NCI-H2171 treated with DMSO at 0.1 percent for 48 hours (cell line): Measurements from ENCODE around the gene TBC1D5.
A peak's percentile ranks its signal among the peaks of the same experiment; 100 is the strongest.

Source experiments
- DNase-seq: peaks from one replicate; lab custom pipeline; 2025; lab: John Stamatoyannopoulos, UW

TBC1D5 gene

DNA sequence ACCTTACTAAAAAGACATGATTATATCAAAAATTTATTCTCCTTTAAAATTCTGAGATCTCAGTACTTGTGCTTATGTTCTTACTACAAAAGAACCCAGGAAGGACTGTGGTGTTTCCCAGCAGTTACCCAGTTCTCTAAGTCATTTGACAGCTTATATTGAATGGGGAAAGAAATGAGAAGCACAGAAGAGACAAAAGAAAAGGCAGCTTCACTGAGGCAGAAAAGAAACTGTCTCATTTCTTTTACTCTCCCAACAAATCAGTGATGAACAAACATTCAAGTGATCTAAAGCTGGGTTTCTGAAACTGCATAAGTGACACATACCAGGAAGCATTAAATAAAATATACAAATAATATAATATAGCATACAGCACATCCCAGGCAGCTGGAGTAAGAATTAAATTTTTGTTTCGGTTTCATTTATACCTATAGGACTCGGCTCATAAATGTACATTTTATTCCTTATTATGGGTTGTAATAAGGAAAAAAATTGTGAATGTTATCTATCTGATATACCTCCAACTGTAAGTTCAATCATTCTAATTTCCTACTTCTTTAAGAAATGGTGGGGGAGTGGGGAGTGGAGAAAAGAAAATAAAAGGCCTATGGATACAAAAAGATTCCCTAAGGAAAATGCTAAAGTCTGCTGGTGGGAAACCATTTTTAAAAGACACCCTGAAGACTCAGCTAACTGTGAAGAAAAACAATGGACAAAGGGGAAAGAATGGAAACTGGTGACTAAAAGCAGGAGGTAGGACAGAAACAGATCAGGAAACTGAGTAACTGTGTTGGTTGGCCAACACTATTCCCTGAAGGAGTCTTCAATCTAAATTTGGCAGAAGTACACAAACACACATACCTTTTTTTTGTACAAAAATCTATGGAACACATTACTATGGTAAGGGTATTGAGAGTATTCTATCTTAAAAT lies 156.8 kb downstream of the TBC1D5 start:
- DNase-seq, result no peak

DNA sequence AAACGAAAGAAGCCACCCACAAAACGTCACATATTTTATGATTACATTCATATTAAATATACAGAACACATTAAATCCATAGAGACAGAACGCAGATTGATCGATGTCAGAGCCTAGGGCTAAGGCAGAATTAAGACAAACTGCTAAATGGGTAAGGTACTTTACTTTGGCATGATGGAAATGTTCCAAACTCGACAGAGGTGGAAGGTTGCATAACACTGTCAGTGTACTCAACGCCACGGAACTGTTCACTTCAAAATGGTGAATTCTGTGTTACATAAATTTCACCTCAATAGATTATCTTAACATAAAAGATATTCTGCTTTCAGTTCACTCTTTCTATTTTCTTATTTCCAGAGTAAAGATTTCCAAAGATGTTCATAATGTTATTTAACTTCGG lies 158.4 kb downstream of the TBC1D5 start:
- DNase-seq, result no peak

DNA sequence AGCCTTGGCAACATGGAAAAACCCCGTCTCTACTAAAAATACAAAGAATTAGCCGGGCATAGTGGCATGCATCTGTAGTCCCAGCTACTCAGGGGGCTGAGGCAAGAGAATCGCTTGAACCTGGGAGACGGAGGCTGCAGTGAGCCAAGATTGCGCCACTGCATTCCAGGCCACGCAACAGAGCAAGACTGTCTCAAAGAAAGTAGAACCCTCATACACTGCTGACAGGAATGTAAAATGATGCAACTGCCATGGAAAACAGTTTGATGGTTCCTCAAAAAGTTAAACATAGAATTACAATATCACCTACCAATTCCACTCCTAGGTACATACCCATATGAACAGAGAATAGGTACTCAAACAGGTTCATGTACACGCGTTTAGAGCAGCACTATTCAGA lies 158.9 kb downstream of the TBC1D5 start:
- DNase-seq, result no peak

DNA sequence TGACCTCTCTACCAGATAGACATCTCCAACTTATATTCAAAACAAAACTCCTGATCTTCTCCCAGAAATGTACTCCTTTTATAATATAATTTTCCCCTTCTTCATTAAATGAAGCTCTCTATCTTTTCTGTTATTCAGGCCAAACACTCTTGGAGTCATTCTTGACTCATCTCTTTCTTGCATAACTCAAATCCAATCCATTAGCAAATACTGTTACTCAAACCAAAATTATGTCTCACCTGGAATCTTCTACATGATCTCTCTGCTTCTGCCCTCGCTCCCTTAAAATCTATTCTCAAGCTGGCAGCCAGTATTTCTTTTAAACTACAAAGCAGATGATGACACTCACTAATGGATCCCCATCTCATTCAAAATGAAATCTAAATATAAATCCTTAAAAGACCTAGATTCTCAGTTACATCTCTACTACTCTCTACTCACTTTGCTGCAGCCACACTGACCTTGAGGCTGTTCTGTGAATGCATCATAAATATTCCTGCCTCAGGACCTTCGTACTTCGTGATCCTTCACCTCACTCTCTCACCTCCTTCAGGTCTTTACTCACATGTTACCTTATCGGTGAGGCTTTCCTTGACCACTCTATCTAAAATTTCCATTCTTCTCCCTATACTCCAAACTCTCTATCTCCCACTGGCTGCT lies 160.9 kb downstream of the TBC1D5 start:
- no peak for DNase-seq

DNA sequence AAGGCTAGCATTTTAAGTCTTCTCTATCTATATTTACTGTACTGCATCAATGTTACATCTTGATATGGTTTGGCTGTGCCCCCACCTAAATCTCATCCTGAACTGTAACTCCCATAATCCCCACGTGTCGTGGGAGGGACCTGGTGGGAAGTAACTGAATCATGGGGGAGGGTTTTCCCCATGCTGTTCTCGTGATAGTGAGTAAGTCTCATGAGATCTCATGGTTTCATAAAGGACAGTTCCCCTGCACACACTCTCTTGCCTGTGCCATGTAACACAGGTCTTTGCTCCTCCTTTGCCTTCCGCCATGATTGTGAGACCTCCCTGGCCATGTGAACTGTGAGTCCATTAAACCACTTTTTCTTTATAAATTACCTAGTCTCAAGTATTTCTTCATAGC lies 161.5 kb downstream of the TBC1D5 start:
- no peak for DNase-seq

DNA sequence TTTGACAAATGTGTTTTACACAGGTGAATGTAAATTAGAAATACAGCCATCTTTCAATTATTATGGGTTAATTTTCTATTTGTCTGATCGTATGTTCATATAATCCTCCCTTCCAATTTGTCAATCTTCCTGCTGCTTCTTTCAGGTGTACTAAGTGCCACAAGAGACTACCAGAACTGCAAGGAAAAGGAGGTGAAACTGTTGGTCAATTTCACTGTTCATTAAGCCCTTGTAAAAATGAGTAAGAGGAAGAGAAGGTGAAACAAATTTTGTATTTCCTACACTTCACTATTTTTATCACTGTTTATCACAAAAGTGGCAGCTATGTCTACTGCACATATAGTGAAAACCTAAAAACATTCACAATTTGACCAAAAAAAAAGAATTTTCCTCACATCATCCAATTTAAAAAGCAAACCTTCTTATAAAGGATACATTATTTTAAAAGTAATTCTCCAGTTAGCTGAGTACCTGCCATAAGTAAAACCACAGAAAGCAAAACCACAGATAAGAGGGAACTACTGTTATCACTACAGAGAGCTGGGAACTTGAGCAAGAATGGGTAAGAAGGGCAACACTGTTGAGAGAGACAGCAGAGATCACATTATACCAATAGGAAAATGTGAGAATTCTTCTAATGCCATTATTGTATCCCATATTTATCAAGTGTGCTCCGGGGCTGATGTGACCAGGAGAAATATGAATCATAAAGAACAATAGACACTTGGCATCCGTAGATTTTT lies 163.0 kb downstream of the TBC1D5 start:
- no peak for DNase-seq

DNA sequence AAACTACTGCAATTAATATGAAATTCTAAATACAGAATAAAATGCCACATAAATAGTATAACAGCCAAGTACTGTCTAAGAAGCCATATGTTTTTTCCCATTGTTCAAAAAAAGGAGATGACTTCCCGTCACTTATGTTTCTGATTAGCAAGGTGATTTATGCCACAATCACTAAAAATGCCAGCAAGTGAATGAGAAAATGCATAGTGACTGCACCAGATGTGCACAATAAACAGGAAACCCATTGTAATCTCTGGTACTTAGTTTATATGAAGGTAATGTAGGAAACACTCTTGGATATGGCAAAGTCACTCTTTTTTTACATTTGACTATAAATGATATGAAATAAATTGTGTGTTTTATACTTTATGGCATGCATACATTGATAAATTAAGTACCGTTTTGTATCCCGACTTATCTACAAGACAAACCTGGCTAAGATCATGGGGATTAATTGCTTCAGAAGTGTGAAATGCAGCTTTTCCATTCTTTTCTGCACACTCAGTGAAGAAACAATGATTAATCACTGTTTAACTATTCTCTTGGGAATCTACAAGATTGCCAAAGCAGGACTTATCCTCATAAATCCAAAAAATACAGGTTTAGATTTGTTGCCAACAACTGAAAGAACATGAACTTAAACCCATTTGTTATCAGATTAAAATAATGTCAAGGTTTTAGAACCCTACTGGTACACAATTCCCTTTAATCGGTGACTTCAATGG lies 164.5 kb downstream of the TBC1D5 start:
- no peak for DNase-seq

DNA sequence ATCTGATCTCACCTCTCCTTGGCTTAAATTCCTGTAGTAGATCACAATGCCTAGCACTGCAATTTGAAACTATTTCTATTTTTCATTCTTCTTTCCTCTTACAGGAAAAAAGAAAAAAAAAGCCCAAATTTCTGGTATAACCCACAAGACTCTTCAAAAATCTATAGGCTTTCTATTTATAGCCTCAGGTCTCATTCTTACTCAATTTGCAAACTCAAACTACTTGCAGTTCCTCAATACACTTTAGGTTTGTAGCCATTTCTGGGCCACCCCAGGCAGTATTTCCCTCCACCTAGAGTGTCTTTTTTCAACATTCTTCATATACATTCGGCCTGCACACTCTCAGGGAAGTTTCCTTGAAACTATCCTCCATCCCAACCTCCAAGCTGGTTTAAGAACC lies 169.0 kb downstream of the TBC1D5 start:
- DNase-seq, result no peak

DNA sequence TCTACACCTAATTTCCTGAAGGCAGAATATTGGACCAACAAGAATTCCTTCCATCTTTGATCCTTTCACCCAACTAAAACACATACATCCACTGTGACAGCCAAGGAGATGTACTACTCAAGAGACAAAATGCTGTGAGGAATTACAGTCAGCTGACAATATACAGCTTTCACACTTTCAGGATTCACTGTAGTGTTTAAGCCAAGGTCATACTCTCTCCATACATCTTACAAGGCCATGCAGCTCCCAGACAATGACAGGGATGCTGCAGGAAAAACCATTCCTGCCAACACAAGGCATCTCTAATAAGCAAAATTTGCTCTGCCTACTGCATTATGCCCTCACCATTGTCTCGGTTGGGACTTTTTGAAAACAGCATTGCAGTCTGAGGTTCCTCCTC lies 170.7 kb downstream of the TBC1D5 start:
- DNase-seq, result no peak

DNA sequence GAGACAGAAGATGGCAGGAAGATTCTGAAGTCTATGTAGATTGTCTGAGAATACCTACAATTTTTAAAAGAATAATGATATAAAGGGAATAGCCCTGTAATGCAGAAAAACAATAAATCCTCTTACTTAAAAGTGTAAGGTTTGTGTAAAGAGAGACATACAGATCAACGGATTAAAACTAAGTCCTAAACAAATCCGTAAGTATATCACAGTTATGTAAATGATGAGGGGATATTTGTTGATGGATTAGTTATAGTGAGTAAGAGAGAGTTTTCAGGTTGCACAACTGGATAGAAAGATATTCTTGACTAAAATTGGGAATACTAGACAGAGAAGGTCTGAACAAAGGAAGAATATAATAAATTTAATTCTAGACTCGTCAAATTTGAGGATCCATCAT lies 179.6 kb downstream of the TBC1D5 start:
- DNase-seq, result no peak

DNA sequence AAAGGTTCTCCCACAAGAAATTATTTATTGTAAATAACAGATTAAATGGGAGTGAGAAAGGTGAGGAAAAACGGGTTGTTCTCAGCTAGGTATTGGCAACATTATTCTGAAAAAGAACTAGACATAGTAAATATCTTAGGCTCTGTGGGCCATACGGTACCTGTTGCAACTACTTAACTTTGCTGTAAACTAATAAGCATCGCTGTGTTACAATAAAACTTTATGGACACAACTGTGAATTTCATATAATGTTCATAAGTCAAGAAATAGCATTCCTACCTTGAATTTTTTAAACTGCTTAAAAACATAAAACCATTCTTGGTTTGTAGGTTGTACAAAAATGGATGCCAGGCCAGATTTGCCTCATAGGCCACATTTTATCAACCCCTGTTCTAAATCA lies 183.9 kb downstream of the TBC1D5 start:
- no peak for DNase-seq

DNA sequence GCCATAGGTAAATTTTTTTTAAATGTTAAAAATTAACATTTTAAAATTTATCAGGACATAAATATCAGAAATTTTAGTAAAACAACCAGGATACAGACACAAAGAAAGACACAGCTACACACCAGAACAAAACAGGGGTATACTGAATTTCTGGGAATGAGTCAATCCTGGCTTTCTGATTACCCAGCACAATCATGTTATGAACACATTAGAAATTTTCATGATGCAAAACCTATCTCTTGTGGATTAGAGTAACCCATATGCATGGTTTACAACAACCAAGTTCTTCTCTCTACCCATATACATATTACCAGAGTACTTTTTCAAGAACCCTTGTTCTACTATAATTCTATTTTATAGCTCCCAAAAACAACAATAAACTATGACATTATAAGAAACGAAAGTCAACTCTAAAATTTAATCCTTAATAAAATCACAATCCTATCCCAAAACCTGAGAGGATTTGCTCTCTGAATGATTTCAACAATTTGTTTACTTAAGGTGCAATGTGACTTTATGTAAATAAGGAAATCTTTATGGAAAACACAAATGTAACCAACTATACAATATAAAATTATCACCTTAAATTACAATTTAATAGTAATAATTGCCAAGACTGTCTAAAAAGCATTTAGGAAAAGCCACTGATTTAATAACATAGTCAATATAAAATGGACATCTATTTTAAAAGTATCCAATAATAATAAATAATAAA lies 184.5 kb downstream of the TBC1D5 start:
- no peak for DNase-seq

DNA sequence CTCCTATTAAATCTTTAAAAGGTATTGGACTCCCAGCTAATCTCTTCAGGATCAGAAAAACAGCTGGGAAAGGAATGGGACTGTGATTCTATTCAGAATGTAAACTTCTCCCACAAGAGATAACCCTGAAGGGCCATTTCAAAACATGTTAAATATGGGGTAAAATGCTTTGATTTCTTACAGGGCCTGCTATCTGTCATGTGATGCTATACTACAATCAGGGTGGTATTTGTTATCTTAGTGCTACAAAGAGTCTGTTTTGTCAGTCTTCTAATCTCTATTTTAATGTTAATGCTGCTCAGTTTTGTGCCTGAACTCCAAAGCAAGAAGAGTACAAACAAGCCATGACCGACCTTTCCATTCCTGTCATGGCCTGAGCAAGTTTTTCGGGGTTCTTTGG lies 186.9 kb downstream of the TBC1D5 start:
- DNase-seq, result no peak

DNA sequence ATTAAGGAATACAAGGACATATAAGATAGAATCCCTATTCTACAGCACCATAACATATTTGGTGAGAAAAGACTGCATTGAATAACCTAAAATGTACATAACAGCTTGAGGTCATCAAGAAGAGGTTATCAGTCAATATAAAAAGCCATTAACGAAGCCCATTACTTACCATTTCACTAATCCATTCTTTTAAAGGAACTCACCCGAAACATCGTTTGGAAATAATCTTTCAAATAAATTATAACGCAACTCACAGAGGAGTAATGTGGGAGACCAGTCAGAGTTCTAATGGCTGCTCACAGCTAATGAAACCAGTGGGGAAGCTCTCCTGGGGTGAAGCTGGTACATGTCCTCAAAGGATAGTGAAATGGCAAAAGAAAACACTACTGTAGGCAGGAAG lies 188.4 kb downstream of the TBC1D5 start:
- DNase-seq, result no peak

DNA sequence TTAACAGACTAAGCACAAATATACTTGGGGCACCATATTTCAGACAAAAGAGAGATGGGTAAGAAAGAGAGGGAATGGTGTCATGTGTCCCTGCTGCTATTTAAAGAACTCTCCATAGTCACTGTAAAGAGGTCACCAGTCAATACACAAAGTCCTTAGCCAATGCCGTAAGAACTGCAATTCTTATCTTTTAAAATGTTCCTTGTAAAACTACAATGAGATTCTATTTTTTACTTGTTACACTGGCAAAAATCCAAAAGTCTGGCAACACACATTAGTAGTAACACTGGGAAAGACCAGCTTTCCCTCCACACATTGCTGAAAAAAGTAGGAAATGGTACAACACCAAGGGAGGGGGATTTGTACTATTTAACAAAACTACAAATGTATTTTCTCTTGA lies 189.4 kb downstream of the TBC1D5 start:
- peak; percentile 33 for DNase-seq

DNA sequence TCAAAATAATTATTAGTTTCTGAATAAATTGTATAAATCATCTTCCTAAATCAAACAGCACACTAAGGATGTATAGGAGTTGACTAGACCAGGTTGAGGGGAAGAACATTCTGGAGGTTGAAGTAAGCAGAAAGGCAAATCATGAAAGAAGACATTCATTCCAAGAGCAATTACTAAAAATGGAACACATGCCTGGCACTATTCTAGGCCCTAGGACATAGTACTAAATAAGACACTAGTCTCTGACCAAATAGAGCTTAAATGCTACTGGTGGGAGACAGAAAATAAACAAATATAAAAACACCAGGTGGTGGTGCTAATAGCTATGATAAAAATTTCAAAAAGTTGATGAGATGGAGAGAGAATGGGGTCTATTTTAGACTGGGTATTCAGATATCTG lies 190.1 kb downstream of the TBC1D5 start:
- DNase-seq, result peak; percentile 27

DNA sequence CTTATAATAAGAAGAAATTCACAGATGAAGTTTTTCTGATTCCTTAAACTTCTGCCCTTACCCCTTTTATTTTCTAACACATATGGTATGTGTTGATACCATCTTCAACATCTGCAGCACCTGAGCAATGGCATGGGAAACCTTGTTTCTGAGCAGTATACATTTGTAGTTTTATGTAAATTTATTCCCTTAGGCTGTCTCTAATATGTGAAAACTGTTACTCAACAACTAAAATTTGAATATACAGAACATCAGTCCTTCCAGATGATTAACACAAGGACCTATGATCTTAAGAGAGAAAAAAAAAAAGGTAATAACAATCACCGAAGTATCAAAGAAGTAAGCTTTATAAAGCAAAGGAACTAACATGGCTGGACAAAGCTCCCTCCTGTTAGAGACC lies 190.5 kb downstream of the TBC1D5 start:
- peak; percentile 48 for DNase-seq

DNA sequence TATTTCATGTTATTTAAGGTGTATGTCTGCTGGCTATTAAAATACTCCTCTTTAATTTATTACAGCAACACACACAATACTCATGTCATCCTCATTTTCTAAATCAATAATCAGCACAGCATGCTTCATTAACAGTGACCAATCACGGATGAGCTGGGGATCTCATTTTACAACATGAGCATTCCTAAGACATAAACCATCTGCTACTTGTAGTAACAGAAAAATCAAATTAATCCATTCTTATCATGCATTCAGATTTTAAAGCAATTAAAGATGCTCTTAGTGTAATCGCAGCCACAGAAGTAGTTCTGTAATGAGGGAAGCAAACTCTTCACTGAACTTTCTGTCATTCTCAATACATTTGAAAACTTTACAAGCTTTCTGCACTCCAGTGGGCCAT lies 191.1 kb downstream of the TBC1D5 start:
- peak; percentile 78 for DNase-seq

DNA sequence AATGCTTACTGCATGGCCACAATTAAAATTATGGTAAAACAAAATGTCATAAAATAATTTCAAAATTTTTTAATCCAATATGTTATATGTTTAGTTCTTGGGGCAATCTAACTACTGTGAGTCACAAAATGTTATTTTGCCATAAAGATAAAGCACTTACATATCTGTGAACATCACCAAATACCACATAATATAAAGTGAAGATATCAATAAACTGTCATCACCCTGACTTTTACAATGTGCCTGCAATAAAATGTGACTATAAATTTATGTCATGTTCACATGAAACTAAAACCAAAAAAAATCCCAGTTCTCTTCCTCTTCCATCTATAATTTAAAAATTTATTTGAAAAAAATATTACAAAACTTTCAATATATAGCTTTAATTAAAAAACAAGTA lies 191.8 kb downstream of the TBC1D5 start:
- DNase-seq, result no peak

DNA sequence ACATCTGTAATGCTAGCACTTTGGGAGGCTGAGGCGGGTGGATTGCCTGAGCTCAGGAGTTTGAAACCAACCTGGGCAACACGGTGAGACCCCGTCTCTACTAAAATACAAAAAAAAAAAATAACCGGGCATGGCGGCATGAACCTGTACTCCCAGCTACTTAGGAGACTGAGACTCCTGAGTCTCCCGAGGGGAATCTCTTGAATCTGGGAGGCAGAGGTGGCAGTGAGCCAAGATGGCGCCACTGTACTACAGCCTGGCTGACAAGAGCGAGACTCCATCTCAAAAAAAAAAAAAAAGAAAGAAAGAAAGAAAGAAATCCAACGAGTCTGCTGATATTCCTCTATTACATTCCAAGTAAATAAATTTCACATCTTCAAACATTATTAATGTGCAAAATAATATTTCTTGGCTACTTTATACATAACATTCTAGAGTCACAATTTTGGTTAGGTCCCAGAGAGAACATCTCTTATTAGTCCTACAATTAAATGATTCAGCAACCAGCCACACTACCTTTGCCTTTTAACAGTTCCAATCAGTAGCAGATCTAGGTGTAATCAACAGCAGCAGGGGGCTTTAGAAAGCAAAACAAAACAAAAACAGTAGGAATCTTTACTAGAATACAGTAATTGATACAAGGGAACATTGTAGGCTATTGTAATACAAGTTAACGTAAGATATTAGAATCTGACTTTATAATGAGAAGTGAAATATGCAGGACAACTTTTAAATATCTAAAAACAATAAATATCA lies 195.8 kb downstream of the TBC1D5 start:
- DNase-seq, result peak; percentile 72

DNA sequence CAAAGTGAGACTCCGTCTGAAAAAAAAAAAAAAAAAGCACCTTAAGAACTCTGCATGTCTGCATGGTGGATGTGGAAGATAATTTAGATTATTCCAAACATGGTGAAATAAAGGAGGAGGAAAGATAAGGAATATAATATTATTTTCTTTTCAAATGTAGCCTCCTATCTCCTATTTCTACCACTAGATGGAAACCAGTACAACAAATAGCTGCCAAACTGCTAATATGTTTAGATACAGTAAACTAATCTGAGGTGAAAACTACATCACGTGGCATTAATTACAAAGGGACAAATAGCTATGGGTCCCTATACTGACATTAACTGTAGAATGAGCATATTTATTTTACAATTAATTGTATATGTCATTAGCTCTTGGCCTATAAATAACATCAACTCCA lies 197.8 kb downstream of the TBC1D5 start:
- DNase-seq, result no peak
